ENCODE measurements around the gene RELCH.

RELCH gene

GRCh38 chr18:62183578-62184195 lies 3.4 kb upstream of the RELCH start:
- Mint-ChIP-seq H3K4me3 (no peak overlapping the region), H3K27me3 (ENCODE audit: low read depth, poor library complexity) (no peaks in the 10 kb centered on the region), H3K36me3 (ENCODE audit: low read depth) (no peaks in the 10 kb centered on the region), H3K9me3 (no peaks in the 10 kb centered on the region), H3K4me1 (peaks cover 28% of the 10 kb centered on the region), H3K27ac (no peak overlapping the region)
- peak; percentile 99 for TF ChIP-seq CTCF (IDR thresholded peaks at IDR 0.05)
- DNase-seq = peak; percentile 30

- no peaks in the 10 kb centered on the region for H3K9me3 Mint-ChIP-seq
- H3K36me3 Mint-ChIP-seq (ENCODE audit: low read depth) = peaks cover 10% of the 10 kb centered on the region
- H3K4me1 Mint-ChIP-seq = peaks cover 48% of the 10 kb centered on the region
- no peak for TF ChIP-seq CTCF (IDR thresholded peaks at IDR 0.05)
- H3K4me3 Mint-ChIP-seq = peak overlapping the region; percentile 100
- peak overlapping the region; percentile 100 for H3K27ac Mint-ChIP-seq
- no peaks in the 10 kb centered on the region for H3K27me3 Mint-ChIP-seq (ENCODE audit: low read depth, poor library complexity)
- DNase-seq = peak; percentile 69
Observed at GRCh38 chr18:62186499-62186773, 619 bp upstream of the RELCH start.

GRCh38 chr18:62187543-62188510 lies 772 bp downstream of the RELCH start:
- peak overlapping the region; percentile 100 for H3K27ac Mint-ChIP-seq
- H3K36me3 Mint-ChIP-seq (ENCODE audit: low read depth) = peaks cover 24% of the 10 kb centered on the region
- H3K4me3 Mint-ChIP-seq = peak overlapping the region; percentile 100
- no peak for TF ChIP-seq CTCF (IDR thresholded peaks at IDR 0.05)
- H3K9me3 Mint-ChIP-seq = peaks cover 10% of the 10 kb centered on the region
- peak; percentile 55 for DNase-seq
- H3K27me3 Mint-ChIP-seq (ENCODE audit: low read depth, poor library complexity) = no peaks in the 10 kb centered on the region
- peaks cover 48% of the 10 kb centered on the region for H3K4me1 Mint-ChIP-seq

GRCh38 chr18:62189208-62189607 lies 2.2 kb downstream of the RELCH start:
- Mint-ChIP-seq H3K27ac (no peak overlapping the region), H3K4me1 (peaks cover 41% of the 10 kb centered on the region), H3K36me3 (ENCODE audit: low read depth) (peaks cover 31% of the 10 kb centered on the region), H3K9me3 (peaks cover 14% of the 10 kb centered on the region), H3K27me3 (ENCODE audit: low read depth, poor library complexity) (no peaks in the 10 kb centered on the region), H3K4me3 (peak overlapping the region; percentile 100)
- no peak for DNase-seq
- TF ChIP-seq CTCF (IDR thresholded peaks at IDR 0.05) = no peak

- Mint-ChIP-seq H3K4me1 (no peaks in the 10 kb centered on the region), H3K27me3 (ENCODE audit: low read depth, poor library complexity) (no peaks in the 10 kb centered on the region), H3K36me3 (ENCODE audit: low read depth) (peaks cover 24% of the 10 kb centered on the region), H3K9me3 (peaks cover 14% of the 10 kb centered on the region), H3K27ac (no peak overlapping the region), H3K4me3 (no peak overlapping the region)
- DNase-seq = no peak
- no peak for TF ChIP-seq CTCF (IDR thresholded peaks at IDR 0.05)
Observed at GRCh38 chr18:62196079-62196478, 9.0 kb downstream of the RELCH start.
